ENCODE measurements around the gene KLHL29. TPM values are rescaled to one million over a fixed set of nuclear protein-coding genes. Genes with fewer than 3 reads are reported as not detected.
A peak's percentile ranks its signal among the peaks of the same experiment; 100 is the strongest.

Gene KLHL29
- total and polyA plus RNA-seq, 2 of the 13 experiments (the other 11 are each of a cell fraction or from before 2014, with no cell fraction given), result 0.01 TPM; not detected in 1

- no TSS peak for BruUV-seq (replicated peaks)
- Histone ChIP-seq H3K4me2 (ENCODE audit: low read depth, low read length) (no peak overlapping the region), H3K27ac (ENCODE audit: extremely low read length, insufficient read depth, low read length) (no peak overlapping the region), H3K4me3 (replicated peaks in 1 of 3; ENCODE audit: insufficient read depth in 1 of 3, low read depth in 2 of 3, low read length in 3 of 3) (no peak overlapping the region), H4K20me1 (ENCODE audit: insufficient read depth, low read length) (no peaks in the 10 kb centered on the region), H3K79me2 (ENCODE audit: insufficient read depth, low read length) (no peaks in the 10 kb centered on the region), H3K9ac (ENCODE audit: insufficient read depth, low read depth, low read length) (no peak overlapping the region), H2AFZ (ENCODE audit: low read length) (no peak overlapping the region), H3K9me3 (ENCODE audit: low read length) (no peaks in the 10 kb centered on the region), H3K27me3 (ENCODE audit: control insufficient read depth in 1 of 2, insufficient read depth in 2 of 2, low read length in 2 of 2) (peaks cover 0 to 3% of the 10 kb centered on the region in 2 experiments; a peak in 1 of 5 replicates), H3K4me1 (ENCODE audit: insufficient read depth, low read length) (no peaks in the 10 kb centered on the region), H3K36me3 (replicated peaks in 1 of 2; ENCODE audit: control insufficient read depth in 1 of 2, insufficient read depth in 2 of 2, low read length in 2 of 2) (no peaks in the 10 kb centered on the region)
- FAIRE-seq, result no peak
- in situ Hi-C loops (cut with HindIII; ENCODE audit: extremely low pct_ligation_motif_present, low pct_unique_long_range_greater_than_20kb) (no loop called here), intact Hi-C loops (cut with micrococcal nuclease; ENCODE audit: unreplicated experiment) (no loop called here)
- DNase-seq (ENCODE audit: low spot score), result no peak
- peak; percentile 67 for ATAC-seq
- ChIA-PET CTCF (ENCODE audit: low intra/inter-chr PET ratio, low total read pairs) (no interaction called here), POLR2A (no interaction called here)
- TF ChIP-seq HNF4A (CRISPR knock-in tag; IDR thresholded peaks at IDR 0.05), result peak; percentile 38; the same call in 1 of the 2 replicates
- TF ChIP-seq BORCS8-MEF2B (CRISPR knock-in tag; IDR thresholded peaks at IDR 0.05), result no peak
- 0% methylated on average over 2 of the region's 2 CpGs for WGBS (ENCODE audit: low lambda C conversion rate)
Observed at GRCh38 chr2:23335550-23335949, 49.4 kb upstream of the KLHL29 start.

GRCh38 chr2:23342075-23342474 lies 42.9 kb upstream of the KLHL29 start:
- TF ChIP-seq ZNF253 (CRISPR knock-in tag; IDR thresholded peaks at IDR 0.05; ENCODE audit: borderline replicate concordance), result no peak
- no peak for TF ChIP-seq PLSCR1 (CRISPR knock-in tag; IDR thresholded peaks at IDR 0.05; ENCODE audit: borderline replicate concordance)
- TF ChIP-seq NONO (IDR thresholded peaks at IDR 0.05), result no peak
- TF ChIP-seq NONO (CRISPR knock-in tag; conservative IDR thresholded peaks at IDR 0.05), result no peak
- TF ChIP-seq PRMT3 (CRISPR knock-in tag; IDR thresholded peaks at IDR 0.05; ENCODE audit: borderline replicate concordance, low read depth), result no peak
- TF ChIP-seq KMT2A (CRISPR knock-in tag; IDR thresholded peaks at IDR 0.05), result no peak
- TF ChIP-seq ZNF431 (CRISPR knock-in tag; IDR thresholded peaks at IDR 0.05; ENCODE audit: borderline replicate concordance, low read depth), result no peak
- no peak for TF ChIP-seq ZFP37 (CRISPR knock-in tag; IDR thresholded peaks at IDR 0.05; ENCODE audit: borderline replicate concordance)
- no peak for TF ChIP-seq SMAD1 (CRISPR knock-in tag; IDR thresholded peaks at IDR 0.05; ENCODE audit: borderline replicate concordance, low read depth)
- TF ChIP-seq TCF7L2 (IDR thresholded peaks at IDR 0.05; ENCODE audit: low read depth, low read length), result no peak
- Histone ChIP-seq H3K27me3 (ENCODE audit: control insufficient read depth in 1 of 2, insufficient read depth in 2 of 2, low read length in 2 of 2) (no peaks in the 10 kb centered on the region; a peak in 2 of 5 replicates), H3K4me1 (ENCODE audit: insufficient read depth, low read length) (no peaks in the 10 kb centered on the region), H3K4me2 (ENCODE audit: low read depth, low read length) (no peak overlapping the region), H4K20me1 (ENCODE audit: insufficient read depth, low read length) (no peaks in the 10 kb centered on the region), H3K9ac (ENCODE audit: insufficient read depth, low read depth, low read length) (no peak overlapping the region), H3K4me3 (replicated peaks in 1 of 3; ENCODE audit: insufficient read depth in 1 of 3, low read depth in 2 of 3, low read length in 3 of 3) (no peak overlapping the region), H3K9me3 (ENCODE audit: low read length) (no peaks in the 10 kb centered on the region), H2AFZ (ENCODE audit: low read length) (no peak overlapping the region), H3K27ac (ENCODE audit: extremely low read length, insufficient read depth, low read length) (no peak overlapping the region), H3K36me3 (replicated peaks in 1 of 2; ENCODE audit: control insufficient read depth in 1 of 2, insufficient read depth in 2 of 2, low read length in 2 of 2) (no peaks in the 10 kb centered on the region), H3K79me2 (ENCODE audit: insufficient read depth, low read length) (no peaks in the 10 kb centered on the region)
- ChIA-PET POLR2A (no interaction called here), CTCF (ENCODE audit: low intra/inter-chr PET ratio, low total read pairs) (no interaction called here)
- intact Hi-C loops (cut with micrococcal nuclease; ENCODE audit: unreplicated experiment) (no loop called here), in situ Hi-C loops (cut with HindIII; ENCODE audit: extremely low pct_ligation_motif_present, low pct_unique_long_range_greater_than_20kb) (no loop called here)
- ATAC-seq (no peak), DNase-seq (ENCODE audit: low spot score) (no peak), FAIRE-seq (no peak)
- 9% methylated on average over 3 of the region's 3 CpGs for WGBS (ENCODE audit: low lambda C conversion rate)
- no TSS peak for BruUV-seq (replicated peaks)

Data from HepG2 (cell line).